ENCODE results near the gene ITGA1. TPM values are rescaled to one million over a fixed set of nuclear protein-coding genes. Genes with fewer than 3 reads are reported as not detected.
A peak's percentile ranks its signal among the peaks of the same experiment; 100 is the strongest.

ITGA1 gene
- total RNA-seq, 4 donors from 2014 or later = 9.3 to 88.9 (median 17.6) TPM

DNA sequence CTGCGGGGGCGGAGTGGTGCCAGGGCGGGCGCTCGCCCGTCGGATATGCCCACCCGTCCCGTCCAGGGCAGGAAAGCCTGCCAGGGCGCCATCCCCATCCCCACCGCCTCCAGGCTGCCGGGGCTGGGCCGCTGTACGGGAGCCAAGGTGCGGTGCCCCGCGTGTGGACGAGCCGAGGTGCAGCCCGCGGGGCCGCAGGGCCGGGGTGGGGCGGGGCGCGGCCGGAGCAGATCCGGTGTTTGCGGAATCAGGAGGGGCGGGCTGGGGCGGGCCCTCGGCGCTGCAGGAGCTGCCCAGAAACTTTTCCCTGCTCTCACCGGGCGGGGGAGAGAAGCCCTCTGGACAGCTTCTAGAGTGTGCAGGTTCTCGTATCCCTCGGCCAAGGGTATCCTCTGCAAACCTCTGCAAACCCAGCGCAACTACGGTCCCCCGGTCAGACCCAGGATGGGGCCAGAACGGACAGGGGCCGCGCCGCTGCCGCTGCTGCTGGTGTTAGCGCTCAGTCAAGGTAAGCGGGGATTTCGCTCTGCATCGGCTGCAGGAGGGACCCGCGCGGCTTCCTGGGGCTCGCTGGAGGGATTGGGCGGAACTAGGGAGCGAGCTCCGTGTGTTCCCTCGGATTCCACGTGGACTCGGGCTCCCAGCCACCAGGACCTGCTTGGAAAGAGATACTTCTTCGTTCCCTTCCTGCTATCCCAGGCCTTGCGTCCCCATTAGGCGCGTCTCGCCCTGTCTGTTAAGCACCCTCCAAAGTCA, 201.5 kb downstream of the ITGA1 start, which contains the start of gene ITGA2:
Gene ITGA2 (plus strand): TSS at position 328 of the 756 bp plus-strand sequence. CDS start 117 bp downstream, at position 445.
- intact Hi-C loops (cut with DNase I) = no loop called here
- Histone ChIP-seq H3K27ac (peak within 1 kb of the TSS; percentile 87 to 92 (median 88)), H3K36me3 (peaks cover 0 to 7% (median 0%) of the 10 kb centered on the region in 3 donors), H3K4me3 (peak within 1 kb of the TSS; percentile 76 to 93 (median 85)), H3K27me3 (peaks cover 0 to 4% (median 0%) of the 10 kb centered on the region in 4 donors), H3K9me3 (no peaks in the 10 kb centered on the region), H3K4me1 (peaks cover 8 to 92% (median 29%) of the 10 kb centered on the region in 3 donors)
- TF ChIP-seq, protein P1, sequence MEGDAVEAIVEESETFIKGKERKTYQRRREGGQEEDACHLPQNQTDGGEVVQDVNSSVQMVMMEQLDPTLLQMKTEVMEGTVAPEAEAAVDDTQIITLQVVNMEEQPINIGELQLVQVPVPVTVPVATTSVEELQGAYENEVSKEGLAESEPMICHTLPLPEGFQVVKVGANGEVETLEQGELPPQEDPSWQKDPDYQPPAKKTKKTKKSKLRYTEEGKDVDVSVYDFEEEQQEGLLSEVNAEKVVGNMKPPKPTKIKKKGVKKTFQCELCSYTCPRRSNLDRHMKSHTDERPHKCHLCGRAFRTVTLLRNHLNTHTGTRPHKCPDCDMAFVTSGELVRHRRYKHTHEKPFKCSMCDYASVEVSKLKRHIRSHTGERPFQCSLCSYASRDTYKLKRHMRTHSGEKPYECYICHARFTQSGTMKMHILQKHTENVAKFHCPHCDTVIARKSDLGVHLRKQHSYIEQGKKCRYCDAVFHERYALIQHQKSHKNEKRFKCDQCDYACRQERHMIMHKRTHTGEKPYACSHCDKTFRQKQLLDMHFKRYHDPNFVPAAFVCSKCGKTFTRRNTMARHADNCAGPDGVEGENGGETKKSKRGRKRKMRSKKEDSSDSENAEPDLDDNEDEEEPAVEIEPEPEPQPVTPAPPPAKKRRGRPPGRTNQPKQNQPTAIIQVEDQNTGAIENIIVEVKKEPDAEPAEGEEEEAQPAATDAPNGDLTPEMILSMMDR (IDR thresholded peaks at IDR 0.05) = no peak
- peak in 1 of 4 donors; percentile 53 for TF ChIP-seq POLR2A (IDR thresholded peaks at IDR 0.05)
- DNase-seq = no peak
- 0% methylated on average over 4 of the region's 64 CpGs; no CpG with 5 or more reads in 1 of the 2 donors for WGBS, 2 donors

DNA sequence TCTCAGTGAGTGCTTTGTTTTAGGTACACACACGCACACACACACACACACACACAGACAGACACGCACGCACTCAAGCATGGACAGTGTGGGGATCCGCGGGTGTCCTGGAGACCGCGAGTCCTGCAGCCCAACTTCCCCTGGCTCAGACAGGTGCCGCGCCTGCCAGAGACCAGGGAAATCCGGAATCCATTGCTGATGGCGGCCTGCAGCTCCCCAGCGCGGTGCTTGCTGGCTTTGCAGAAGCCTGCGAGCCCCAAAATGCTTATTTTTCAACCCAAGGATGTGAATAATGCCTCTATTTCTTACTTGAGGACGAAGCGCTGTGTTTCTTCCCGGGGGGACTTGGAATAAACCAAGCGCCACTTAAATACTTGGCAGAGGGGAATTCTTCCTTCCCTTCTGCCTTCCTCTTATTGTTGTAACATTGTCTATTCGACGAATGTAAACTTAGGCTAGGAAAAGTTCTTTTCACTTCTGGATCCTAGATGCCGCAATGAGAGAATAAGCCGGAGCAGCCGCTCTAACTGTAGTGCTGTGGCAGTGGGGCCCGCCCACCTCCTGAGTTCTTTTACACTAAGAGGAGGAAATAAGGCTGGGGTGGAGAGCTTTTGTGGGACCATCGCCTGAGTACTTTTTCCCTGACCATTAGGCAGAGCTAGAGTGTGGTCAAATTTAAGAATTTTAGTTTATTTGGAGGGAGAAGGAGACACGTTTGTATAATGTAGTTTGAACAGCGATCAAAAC, 202.2 kb downstream of the ITGA1 start:
- peak overlapping the region; percentile 87 to 92 (median 88) for H3K27ac ChIP-seq
- TF ChIP-seq POLR2A (IDR thresholded peaks at IDR 0.05) = no peak
- TF ChIP-seq, protein P1 (IDR thresholded peaks at IDR 0.05) = peak in 4 of 6 experiments; percentile 26 to 45 (median 38)
- intact Hi-C loops (cut with DNase I) = no loop called here
- peaks cover 0 to 4% (median 0%) of the 10 kb centered on the region in 4 donors for H3K27me3 ChIP-seq
- H3K4me1 ChIP-seq = peaks cover 8 to 86% (median 23%) of the 10 kb centered on the region in 3 donors
- WGBS, 2 donors = 3 to 6% methylated on average over 18 to 21 of the region's 27 CpGs
- H3K4me3 ChIP-seq = peak overlapping the region; percentile 76 to 93 (median 85)
- H3K36me3 ChIP-seq = peaks cover 0 to 7% (median 0%) of the 10 kb centered on the region in 3 donors
- no peak for DNase-seq
- H3K9me3 ChIP-seq = no peaks in the 10 kb centered on the region

DNA sequence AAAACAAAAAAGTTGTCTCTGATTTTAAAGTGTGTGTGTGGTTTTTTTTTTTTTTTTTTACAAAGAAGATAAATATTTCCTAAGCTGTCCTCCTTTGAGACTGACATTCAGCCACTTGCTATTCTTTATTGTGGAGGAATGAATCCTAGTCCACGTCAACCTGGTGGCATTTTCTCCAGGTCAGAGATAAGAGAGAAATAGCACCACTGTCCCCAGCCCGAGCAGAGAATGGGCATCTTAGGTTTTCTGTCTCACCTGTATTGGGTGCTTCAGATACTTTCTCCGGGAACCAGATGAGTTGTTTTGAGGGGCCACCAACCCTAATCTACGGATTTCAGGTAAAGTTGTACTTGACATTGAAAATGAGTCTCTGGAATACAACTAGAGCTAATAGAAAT, 202.8 kb downstream of the ITGA1 start:
- Histone ChIP-seq H3K4me3 (peak overlapping the region; percentile 76 to 93 (median 85)), H3K27me3 (peaks cover 0 to 4% (median 0%) of the 10 kb centered on the region in 4 donors), H3K27ac (peak overlapping the region in 3 of 4 donors; percentile 87 to 92 (median 88)), H3K9me3 (no peaks in the 10 kb centered on the region), H3K4me1 (peaks cover 8 to 91% (median 23%) of the 10 kb centered on the region in 3 donors), H3K36me3 (peaks cover 0 to 7% (median 0%) of the 10 kb centered on the region in 3 donors)
- no peak for TF ChIP-seq POLR2A (IDR thresholded peaks at IDR 0.05)
- TF ChIP-seq, protein P1 (IDR thresholded peaks at IDR 0.05) = no peak
- no peak for DNase-seq
- intact Hi-C loops (cut with DNase I) = no loop called here
- 30 to 53% methylated on average over 4 of the region's 4 CpGs for WGBS, 2 donors

DNA sequence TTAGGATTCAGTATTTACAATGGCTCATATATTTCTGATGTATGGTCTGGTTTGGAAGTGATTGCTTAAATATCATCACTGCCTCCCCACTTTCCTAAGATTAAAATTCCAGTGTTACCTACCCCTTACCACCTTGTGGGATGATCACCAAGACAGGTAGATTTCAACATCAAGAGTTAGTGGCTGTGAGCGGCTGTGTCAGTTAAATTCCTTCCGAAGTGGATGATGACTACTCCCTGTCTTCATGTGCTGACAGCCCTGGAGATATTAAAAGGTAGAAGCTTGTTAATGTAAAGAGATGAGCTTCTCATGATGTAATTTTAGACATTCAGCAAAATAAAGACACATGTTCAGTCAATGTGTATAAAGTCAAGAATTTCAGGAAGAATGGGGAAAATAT, 205.7 kb downstream of the ITGA1 start:
- H3K4me1 ChIP-seq = peaks cover 6 to 88% (median 28%) of the 10 kb centered on the region in 3 donors
- WGBS, 2 donors = 66 to 89% methylated on average over 1 to 2 of the region's 2 CpGs
- no peaks in the 10 kb centered on the region for H3K9me3 ChIP-seq
- no peak for TF ChIP-seq POLR2A (IDR thresholded peaks at IDR 0.05)
- TF ChIP-seq, protein P1 (IDR thresholded peaks at IDR 0.05) = no peak
- intact Hi-C loops (cut with DNase I) = no loop called here
- H3K36me3 ChIP-seq = peaks cover 0 to 7% (median 0%) of the 10 kb centered on the region in 3 donors
- no peak overlapping the region for H3K27ac ChIP-seq
- DNase-seq = no peak
- H3K27me3 ChIP-seq = peaks cover 0 to 4% (median 0%) of the 10 kb centered on the region in 4 donors
- H3K4me3 ChIP-seq = no peak overlapping the region
